ENCODE results near the gene TRPV6.

TRPV6 gene

GRCh38 chr7:142870147-142870559 lies 15.4 kb downstream of the TRPV6 start:
- DNase-seq, result no peak

GRCh38 chr7:142869434-142869833 lies 16.1 kb downstream of the TRPV6 start:
- no peak for DNase-seq

- DNase-seq, result no peak
Measured at GRCh38 chr7:142868986-142869415, 16.5 kb downstream of the TRPV6 start.

- no peak for DNase-seq
Measured at GRCh38 chr7:142868188-142868985, 17.2 kb downstream of the TRPV6 start.

- DNase-seq, result no peak
Measured at GRCh38 chr7:142867398-142868187, 18.0 kb downstream of the TRPV6 start.

- no peak for DNase-seq
Measured at GRCh38 chr7:142867097-142867378, 18.5 kb downstream of the TRPV6 start.

GRCh38 chr7:142866361-142867096 lies 19.0 kb downstream of the TRPV6 start:
- peak in 8 of 51 donors; percentile 9 to 31 (median 18) for DNase-seq

GRCh38 chr7:142865766-142866165 lies 19.8 kb downstream of the TRPV6 start:
- no peak for DNase-seq

GRCh38 chr7:142864980-142865747 lies 20.4 kb downstream of the TRPV6 start:
- DNase-seq, result peak in 1 of 51 donors; percentile 48

GRCh38 chr7:142863891-142864685 lies 21.5 kb downstream of the TRPV6 start:
- no peak for DNase-seq

- DNase-seq, result no peak
Measured at GRCh38 chr7:142862786-142863400, 22.7 kb downstream of the TRPV6 start.

- no peak for DNase-seq
Measured at GRCh38 chr7:142862351-142862750, 23.2 kb downstream of the TRPV6 start.

- no peak for DNase-seq
Measured at GRCh38 chr7:142860968-142861367, 24.6 kb downstream of the TRPV6 start.

GRCh38 chr7:142859829-142860228 lies 25.7 kb downstream of the TRPV6 start:
- DNase-seq, result peak in 1 of 51 donors; percentile 5

- no peak for DNase-seq
Measured at GRCh38 chr7:142859411-142859810, 26.1 kb downstream of the TRPV6 start.

GRCh38 chr7:142857625-142858024 lies 27.9 kb downstream of the TRPV6 start:
- DNase-seq, result no peak

- peak in 2 of 51 donors; percentile 57 to 62 for DNase-seq
Measured at GRCh38 chr7:142856565-142857245, 28.8 kb downstream of the TRPV6 start.

GRCh38 chr7:142855756-142856564 lies 29.6 kb downstream of the TRPV6 start:
- DNase-seq, result peak in 19 of 51 donors; percentile 7 to 70 (median 28)

Measured in hypothalamus (tissue), 51 donors.